OCI-LY3 (cell line): Measurements from ENCODE around the gene STIM2.

Experiments
- H2AFZ ChIP-seq: fragments of 200-600, 300-600 bp; shearing (Covaris generic); 2 replicates; pipeline ENCODE4 v1.6.0; 2014; ENCODE audit warnings: antibody characterized with exemption, low read depth, low read length
- H3K27ac ChIP-seq: fragments of 200-600, 300-600 bp; sonication (generic); 2 replicates; pipeline ENCODE4 v1.5.1; 2014; ENCODE audit warnings: mild to moderate bottlenecking, low read length, moderate library complexity, mixed read lengths
- H3K27me3 ChIP-seq: fragments of 200-600, 300-600 bp; sonication (generic); 2 replicates; pipeline ENCODE4 v1.6.1; 2014; ENCODE audit warnings: low read depth, low read length, mixed read lengths
- H3K36me3 ChIP-seq: fragments of 200-600, 300-600 bp; sonication (generic); replicated peaks from 2 replicates; pipeline ENCODE3; 2014; ENCODE audit warnings: low read depth, low read length, mixed read lengths
- H3K4me1 ChIP-seq: fragments of 300-600, 200-600 bp; sonication (generic); 2 replicates; pipeline ENCODE4 v1.6.1; 2014; ENCODE audit warnings: low read length, mixed read lengths
- H3K4me2 ChIP-seq: fragments of 200-600, 300-600 bp; sonication (generic); 2 replicates; pipeline ENCODE4 v1.6.1; 2014; ENCODE audit warnings: low read length, mixed read lengths
- H3K4me3 ChIP-seq: fragments of 300-600, 200-600 bp; sonication (generic); 2 replicates; pipeline ENCODE4 v1.5.1; 2014; ENCODE audit warnings: antibody characterized with exemption, mild to moderate bottlenecking, low read length, moderate library complexity
- H3K79me2 ChIP-seq: fragments of 300-600, 200-600 bp; shearing (Covaris generic); 2 replicates; pipeline ENCODE4 v1.6.1; 2014; ENCODE audit warnings: mild to moderate bottlenecking, low read length, mixed read lengths
- H3K9ac ChIP-seq: fragments of 300-600, 200-600 bp; shearing (Covaris generic); 2 replicates; pipeline ENCODE4 v1.6.0; 2014; ENCODE audit warnings: mild to moderate bottlenecking, low read length, moderate library complexity
- H3K9me3 ChIP-seq: fragments of 200-600, 300-600 bp; shearing (Covaris generic); 2 replicates; pipeline ENCODE4 v1.6.1; 2014; ENCODE audit warnings: low read length, mixed read lengths; ENCODE audit not compliant: insufficient read depth
- H4K20me1 ChIP-seq: fragments of 200-600, 300-600 bp; sonication (generic); 2 replicates; pipeline ENCODE4 v1.6.1; 2016; ENCODE audit warnings: low read length, mixed read lengths; ENCODE audit not compliant: insufficient read depth
- EZH2phosphoT487 ChIP-seq: fragments of 200-600 bp; shearing (Covaris generic); IDR thresholded peaks from 2 replicates; pipeline ENCODE4 v1.6.1; 2018; ENCODE audit warnings: antibody characterized with exemption, mixed run types, low read depth
- TF ChIP-seq, protein P1 (sequence below): fragments of 200-600, 300-600 bp; sonication (generic); IDR thresholded peaks from 2 replicates; pipeline ENCODE4 v1.5.1; 2014; ENCODE audit warnings: antibody characterized with exemption, low read length, low read depth

The STIM2 gene

DNA sequence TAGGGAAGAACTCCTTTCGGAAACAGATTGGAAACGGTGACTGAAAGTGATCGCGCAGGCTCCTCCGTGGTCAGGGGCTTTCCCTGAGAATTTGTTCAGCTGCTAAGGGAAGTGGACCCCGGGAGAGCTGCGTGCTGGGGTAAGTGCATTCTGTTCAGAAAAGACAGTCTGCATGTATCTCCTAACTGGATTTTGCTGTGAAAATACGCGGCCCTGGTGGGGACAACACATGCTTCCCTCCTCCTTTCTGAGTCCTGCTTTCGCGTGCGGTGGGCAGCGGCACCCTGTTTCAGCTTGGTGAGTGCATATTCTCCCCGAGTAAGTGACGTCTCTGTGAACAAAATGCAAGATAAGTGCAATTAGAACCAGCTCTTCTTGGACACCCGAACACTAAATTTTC is 195.6 kb downstream of the STIM2 start:
- peaks cover 4% of the 10 kb centered on the region for H3K4me1 ChIP-seq
- H3K79me2 ChIP-seq = no peaks in the 10 kb centered on the region
- no peak overlapping the region for H3K4me3 ChIP-seq
- peak overlapping the region; percentile 24 for H3K4me2 ChIP-seq
- no peak overlapping the region for H2AFZ ChIP-seq
- no peak overlapping the region for H3K9ac ChIP-seq
- TF ChIP-seq, protein P1, sequence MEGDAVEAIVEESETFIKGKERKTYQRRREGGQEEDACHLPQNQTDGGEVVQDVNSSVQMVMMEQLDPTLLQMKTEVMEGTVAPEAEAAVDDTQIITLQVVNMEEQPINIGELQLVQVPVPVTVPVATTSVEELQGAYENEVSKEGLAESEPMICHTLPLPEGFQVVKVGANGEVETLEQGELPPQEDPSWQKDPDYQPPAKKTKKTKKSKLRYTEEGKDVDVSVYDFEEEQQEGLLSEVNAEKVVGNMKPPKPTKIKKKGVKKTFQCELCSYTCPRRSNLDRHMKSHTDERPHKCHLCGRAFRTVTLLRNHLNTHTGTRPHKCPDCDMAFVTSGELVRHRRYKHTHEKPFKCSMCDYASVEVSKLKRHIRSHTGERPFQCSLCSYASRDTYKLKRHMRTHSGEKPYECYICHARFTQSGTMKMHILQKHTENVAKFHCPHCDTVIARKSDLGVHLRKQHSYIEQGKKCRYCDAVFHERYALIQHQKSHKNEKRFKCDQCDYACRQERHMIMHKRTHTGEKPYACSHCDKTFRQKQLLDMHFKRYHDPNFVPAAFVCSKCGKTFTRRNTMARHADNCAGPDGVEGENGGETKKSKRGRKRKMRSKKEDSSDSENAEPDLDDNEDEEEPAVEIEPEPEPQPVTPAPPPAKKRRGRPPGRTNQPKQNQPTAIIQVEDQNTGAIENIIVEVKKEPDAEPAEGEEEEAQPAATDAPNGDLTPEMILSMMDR = no peak
- TF ChIP-seq EZH2phosphoT487 = no peak
- peaks cover 24% of the 10 kb centered on the region for H3K27me3 ChIP-seq
- H3K27ac ChIP-seq = no peak overlapping the region
- no peaks in the 10 kb centered on the region for H3K36me3 ChIP-seq
- no peaks in the 10 kb centered on the region for H4K20me1 ChIP-seq
- no peaks in the 10 kb centered on the region for H3K9me3 ChIP-seq

DNA sequence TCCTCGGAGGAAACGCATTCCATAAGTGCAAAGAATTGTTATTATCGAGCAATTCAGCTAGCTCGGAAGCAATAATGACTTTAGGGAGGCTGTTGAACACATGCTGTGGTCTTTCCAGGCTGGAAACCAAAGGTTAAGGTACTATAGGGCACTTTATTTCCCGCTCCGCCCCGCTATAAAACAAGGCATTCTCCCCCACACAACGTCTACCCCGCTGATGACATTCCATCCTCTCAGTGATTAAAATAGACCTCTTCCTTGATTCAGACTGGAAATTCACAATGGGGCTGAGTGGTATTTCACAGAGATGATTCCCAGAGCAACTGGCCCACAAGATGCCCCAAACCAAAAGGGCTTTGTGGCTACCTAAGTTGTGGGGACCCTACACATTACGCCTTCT is 196.4 kb downstream of the STIM2 start:
- Histone ChIP-seq H3K36me3 (no peaks in the 10 kb centered on the region), H3K4me1 (peaks cover 4% of the 10 kb centered on the region), H3K4me2 (no peak overlapping the region), H4K20me1 (no peaks in the 10 kb centered on the region), H3K27ac (no peak overlapping the region), H3K4me3 (no peak overlapping the region), H3K27me3 (peaks cover 24% of the 10 kb centered on the region), H3K79me2 (no peaks in the 10 kb centered on the region), H3K9me3 (no peaks in the 10 kb centered on the region), H2AFZ (no peak overlapping the region), H3K9ac (no peak overlapping the region)
- TF ChIP-seq EZH2phosphoT487 = no peak
- TF ChIP-seq, protein P1 = no peak

GRCh38 chr4:27057662-27058061 is 197.0 kb downstream of the STIM2 start:
- H3K79me2 ChIP-seq = no peaks in the 10 kb centered on the region
- TF ChIP-seq EZH2phosphoT487 = no peak
- TF ChIP-seq, protein P1 = no peak
- no peak overlapping the region for H3K27ac ChIP-seq
- H3K4me2 ChIP-seq = no peak overlapping the region
- H3K4me3 ChIP-seq = no peak overlapping the region
- no peaks in the 10 kb centered on the region for H3K36me3 ChIP-seq
- no peak overlapping the region for H3K9ac ChIP-seq
- H2AFZ ChIP-seq = no peak overlapping the region
- H4K20me1 ChIP-seq = no peaks in the 10 kb centered on the region
- peaks cover 24% of the 10 kb centered on the region for H3K27me3 ChIP-seq
- H3K9me3 ChIP-seq = no peaks in the 10 kb centered on the region
- peaks cover 4% of the 10 kb centered on the region for H3K4me1 ChIP-seq

DNA sequence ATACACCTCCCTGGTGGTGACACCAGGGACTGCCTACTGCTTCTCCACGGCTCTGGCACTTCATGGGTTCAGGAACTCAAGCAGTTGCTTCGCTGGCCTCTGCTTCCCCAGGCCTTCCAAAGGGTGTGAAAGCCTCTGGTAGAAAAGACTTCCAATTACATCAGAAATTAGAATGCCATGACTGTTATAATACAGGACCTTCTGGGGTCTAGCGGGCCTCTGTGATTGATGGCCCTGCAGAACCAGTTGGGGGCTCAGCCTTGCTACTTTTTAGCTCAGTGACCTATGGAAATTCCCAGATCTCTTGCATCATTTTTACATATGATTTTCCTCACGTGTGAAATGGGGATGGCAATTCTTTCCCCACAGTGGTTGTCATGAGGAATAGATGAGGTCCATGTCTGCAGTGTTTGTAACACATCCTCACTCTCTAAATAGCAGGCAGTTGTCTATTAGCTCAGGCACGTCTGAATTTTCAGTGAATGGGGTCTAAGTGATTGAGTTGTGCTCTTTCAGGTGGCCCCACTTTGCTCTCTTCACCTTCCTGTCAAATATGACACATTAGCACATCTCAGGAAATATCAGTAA is 198.3 kb downstream of the STIM2 start:
- TF ChIP-seq EZH2phosphoT487 = no peak
- TF ChIP-seq, protein P1 = no peak
- H3K4me3 ChIP-seq = no peak overlapping the region
- H3K36me3 ChIP-seq = no peaks in the 10 kb centered on the region
- no peaks in the 10 kb centered on the region for H4K20me1 ChIP-seq
- H3K79me2 ChIP-seq = no peaks in the 10 kb centered on the region
- peaks cover 11% of the 10 kb centered on the region for H3K27me3 ChIP-seq
- no peak overlapping the region for H3K4me2 ChIP-seq
- H3K4me1 ChIP-seq = peaks cover 4% of the 10 kb centered on the region
- no peak overlapping the region for H3K27ac ChIP-seq
- H3K9ac ChIP-seq = no peak overlapping the region
- H2AFZ ChIP-seq = no peak overlapping the region
- H3K9me3 ChIP-seq = no peaks in the 10 kb centered on the region
